ENCODE measurements around the gene PSIP1. TPM values are rescaled to one million over a fixed set of nuclear protein-coding genes. Genes with fewer than 3 reads are reported as not detected.

PSIP1 gene
- 65.3 and 67.8 TPM in 2 replicates for total RNA-seq (2021)
- percentile 83 among the genes with signal in this experiment for Bru-seq, nascent RNA
- percentile 78 among the genes with signal in this experiment for BruChase-seq, experiment 1, labeled RNA remaining after a 2-hour chase
- percentile 72 among the genes with signal in this experiment for BruChase-seq, experiment 2, labeled RNA remaining after a 6-hour chase
- long read RNA-seq, transcript PSIP1-204 (16 exons, 3,364 nt) = major isoform, 36 of 106 reads
- long read RNA-seq, transcript PSIP1-203 (16 exons, 3,391 nt) = minor isoform, 24 of 106 reads
- long read RNA-seq, partial matches to known transcripts = 8 of 106 reads
- long read RNA-seq, other reads (novel, unspliced or antisense) = 33 of 106 reads

- TSS peak; percentile 59 for BruUV-seq (replicated peaks)
- H3K27me3 ChIP-seq (ENCODE audit: insufficient read depth, low read depth) = no peaks in the 10 kb centered on the region
- TF ChIP-seq EZH2 (IDR thresholded peaks at IDR 0.05; ENCODE audit: low read depth) = no peak
- no peak for TF ChIP-seq CTCF (conservative IDR thresholded peaks at IDR 0.05)
- DNase-seq = peak; percentile 52 to 64
- no peaks in the 10 kb centered on the region for H3F3A ChIP-seq (ENCODE audit: insufficient read depth, low read depth)
- peaks cover 22% of the 10 kb centered on the region for H3K4me1 ChIP-seq (replicated peaks; ENCODE audit: insufficient read depth)
- peak within 1 kb of the TSS; percentile 80 for H2AFZ ChIP-seq
- no peaks in the 10 kb centered on the region for H3K9me2 ChIP-seq (ENCODE audit: insufficient read depth)
- no peaks in the 10 kb centered on the region for H3K9me3 ChIP-seq (ENCODE audit: insufficient read depth, low read depth)
- CTCF ChIA-PET = no interaction called here
- no peaks in the 10 kb centered on the region for H3K36me3 ChIP-seq (ENCODE audit: low read depth)
- peak within 1 kb of the TSS; percentile 91 for H3K27ac ChIP-seq
- H3K4me2 ChIP-seq = peak within 1 kb of the TSS; percentile 81
- H4K20me1 ChIP-seq (ENCODE audit: insufficient read depth) = peaks cover 2% of the 10 kb centered on the region; the same call in 1 of the 2 replicates
- peak within 1 kb of the TSS; percentile 68 for H3K4me3 ChIP-seq
- intact Hi-C loops (cut with micrococcal nuclease; ENCODE audit: unreplicated experiment) = loop anchor here (2.0 to 5.0 kb wide), 2 partner anchors 42 to 311 kb away; partner anchors contain the start of gene CCDC171
- peaks cover 28% of the 10 kb centered on the region for H3K79me2 ChIP-seq (ENCODE audit: low read depth)
- POLR2A ChIA-PET (ENCODE audit: unreplicated experiment) = interaction anchor here (0.7 to 0.9 kb wide), 2 partner anchors 39 to 41 kb away, joined by 5 to 7 read pairs; no protein-coding TSS in a partner anchor
Observed at GRCh38 chr9:15510789-15511575, at the start of gene PSIP1. PSIP1 (minus strand) TSS chr9:15510970; CDS start chr9:15510188, 782 bp downstream.

DNA sequence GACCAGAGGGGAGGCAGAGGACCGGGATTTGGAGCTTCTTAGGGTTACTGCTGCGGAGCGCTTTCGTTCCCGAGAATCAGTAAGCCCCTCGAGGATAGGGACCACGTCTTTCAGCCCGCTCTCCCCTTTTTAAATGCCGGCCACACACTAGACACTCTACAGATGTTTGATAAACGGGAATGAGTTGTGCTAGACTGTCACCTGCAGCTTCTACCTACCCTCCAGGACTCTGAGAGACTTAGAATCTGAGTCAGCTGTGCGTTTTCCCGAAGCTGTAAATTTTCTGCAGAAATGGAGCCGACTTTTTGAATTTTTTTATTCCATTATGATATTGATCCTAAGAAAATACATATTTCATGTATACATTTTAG, 42.7 kb upstream of the PSIP1 start:
- Histone ChIP-seq H4K20me1 (ENCODE audit: insufficient read depth) (no peaks in the 10 kb centered on the region), H3K79me2 (ENCODE audit: low read depth) (no peaks in the 10 kb centered on the region), H3K27ac (no peak overlapping the region), H3K36me3 (ENCODE audit: low read depth) (no peaks in the 10 kb centered on the region), H3K9me3 (ENCODE audit: insufficient read depth, low read depth) (no peaks in the 10 kb centered on the region), H2AFZ (peak overlapping the region; percentile 99), H3K27me3 (ENCODE audit: insufficient read depth, low read depth) (no peaks in the 10 kb centered on the region), H3K9me2 (ENCODE audit: insufficient read depth) (no peaks in the 10 kb centered on the region), H3K4me2 (peak overlapping the region; percentile 90), H3K4me1 (replicated peaks; ENCODE audit: insufficient read depth) (0 out of 2 replicates have a peak, but pooled peaks cover 9% of the 10 kb centered on the region), H3K4me3 (peak overlapping the region; percentile 67), H3F3A (ENCODE audit: insufficient read depth, low read depth) (no peaks in the 10 kb centered on the region)
- intact Hi-C loops (cut with micrococcal nuclease; ENCODE audit: unreplicated experiment) = loop anchor here (2.0 kb wide), 1 partner anchor 43 kb away; the partner anchor contains the start of gene PSIP1
- no peak for DNase-seq
- BruUV-seq (replicated peaks) = no TSS peak
- POLR2A ChIA-PET (ENCODE audit: unreplicated experiment) = no interaction called here
- TF ChIP-seq CTCF (conservative IDR thresholded peaks at IDR 0.05) (no peak), EZH2 (IDR thresholded peaks at IDR 0.05; ENCODE audit: low read depth) (no peak)
- CTCF ChIA-PET = no interaction called here

Data from PC-9 (cell line).